Trophoblast cell (in vitro differentiated cells and primary cell): ENCODE results near the gene RBM15B.

Experiments used
- DNase-seq, 2 donors: peaks; one replicate each; pipeline ENCODE4 v3.0.0-alpha.2; 2016
- H2AFZ ChIP-seq: 2 replicates; pipeline ENCODE4 v1.6.1; 2013; ENCODE audit warnings: low read length, moderate library complexity, mild to moderate bottlenecking; ENCODE audit not compliant: insufficient read depth, poor library complexity
- H2AK5ac ChIP-seq: 2 replicates; pipeline ENCODE4 v1.6.1; 2013; ENCODE audit warnings: mild to moderate bottlenecking, low read length
- H2BK120ac ChIP-seq: 2 replicates; pipeline ENCODE4 v1.6.1; 2013; ENCODE audit warnings: low read length, mild to moderate bottlenecking, moderate library complexity; ENCODE audit not compliant: insufficient read depth, poor library complexity
- H2BK12ac ChIP-seq: 2 replicates; pipeline ENCODE4 v1.6.1; 2013; ENCODE audit warnings: mild to moderate bottlenecking, low read length, moderate library complexity
- H2BK5ac ChIP-seq: 2 replicates; pipeline ENCODE4 v1.6.1; 2013; ENCODE audit warnings: low read length, low read depth, moderate library complexity, mild to moderate bottlenecking; ENCODE audit not compliant: poor library complexity
- H3K14ac ChIP-seq: 2 replicates; pipeline ENCODE4 v1.6.1; 2013; ENCODE audit warnings: mild to moderate bottlenecking, low read length
- H3K18ac ChIP-seq: 2 replicates; pipeline ENCODE4 v1.6.1; 2013; ENCODE audit warnings: mild to moderate bottlenecking, low read length
- H3K23ac ChIP-seq: 2 replicates; pipeline ENCODE4 v1.6.1; 2013; ENCODE audit warnings: low read length
- H3K27ac ChIP-seq: 2 replicates; pipeline ENCODE4 v1.5.1; 2013; ENCODE audit warnings: low read depth, mild to moderate bottlenecking, inconsistent platforms, low read length, moderate library complexity
- H3K27me3 ChIP-seq: 2 replicates; pipeline ENCODE4 v1.6.1; 2013; ENCODE audit warnings: inconsistent platforms, mild to moderate bottlenecking, low read length, moderate library complexity; ENCODE audit not compliant: insufficient read depth
- H3K36me3 ChIP-seq, 2 experiments: 1 replicate in 1 of 2; 2 replicates in 1 of 2; pipeline ENCODE4 v1.6.1; 2013; ENCODE audit warnings: low read length in 2 of 2, mild to moderate bottlenecking in 2 of 2, moderate library complexity in 1 of 2; ENCODE audit not compliant: insufficient read depth in 2 of 2, control insufficient read depth in 1 of 2
- H3K4ac ChIP-seq: 2 replicates; pipeline ENCODE4 v1.6.1; 2013; ENCODE audit warnings: low read depth, mild to moderate bottlenecking, low read length, moderate library complexity
- H3K4me1 ChIP-seq, 2 experiments: 1 replicate in 1 of 2; 2 replicates in 1 of 2; pipeline ENCODE4 v1.6.1; 2013; ENCODE audit warnings: low read length in 2 of 2, mild to moderate bottlenecking in 2 of 2, moderate library complexity in 1 of 2; ENCODE audit not compliant: insufficient read depth in 2 of 2, control insufficient read depth in 1 of 2
- H3K4me2 ChIP-seq: 2 replicates; pipeline ENCODE4 v1.6.1; 2013; ENCODE audit warnings: inconsistent platforms, mild to moderate bottlenecking, low read length, moderate library complexity
- H3K4me3 ChIP-seq: 2 replicates; pipeline ENCODE4 v1.5.1; 2013; ENCODE audit warnings: mild to moderate bottlenecking, low read depth, low read length, inconsistent platforms
- H3K79me1 ChIP-seq: one replicate; pipeline ENCODE4 v1.6.1; 2013; ENCODE audit warnings: low read length
- H3K79me2 ChIP-seq: 2 replicates; pipeline ENCODE4 v1.6.1; 2013; ENCODE audit warnings: low read length, mild to moderate bottlenecking; ENCODE audit not compliant: control insufficient read depth, insufficient read depth, poor library complexity
- H3K9ac ChIP-seq: 2 replicates; pipeline ENCODE4 v1.6.1; 2013; ENCODE audit warnings: mild to moderate bottlenecking, low read length
- H3K9me3 ChIP-seq: 2 replicates; pipeline ENCODE4 v1.6.1; 2013; ENCODE audit warnings: low read depth, mild to moderate bottlenecking, control low read depth, inconsistent platforms, low read length; ENCODE audit not compliant: insufficient read depth
- H4K12ac ChIP-seq: 2 replicates; pipeline ENCODE4 v1.6.1; 2013; ENCODE audit warnings: low read depth, mild to moderate bottlenecking, low read length, moderate library complexity
- H4K8ac ChIP-seq: 2 replicates; pipeline ENCODE4 v1.6.1; 2013; ENCODE audit warnings: low read depth, mild to moderate bottlenecking, low read length, moderate library complexity
- H4K91ac ChIP-seq: one replicate; pipeline ENCODE4 v1.6.1; 2013; ENCODE audit warnings: low read depth, mild to moderate bottlenecking, low read length, moderate library complexity
- WGBS: extraction: QIAGEN DNeasy Blood & Tissue Kit; methylation state at CpG from one replicate; pipeline ENCODE4 v1.1.7; 2013; ENCODE audit warnings: missing lambda C conversion rate; ENCODE audit not compliant: insufficient read length, insufficient coverage; ENCODE audit errors: extremely low coverage; 5-methylcytosine and 5-hydroxymethylcytosine counted together

Gene RBM15B

DNA sequence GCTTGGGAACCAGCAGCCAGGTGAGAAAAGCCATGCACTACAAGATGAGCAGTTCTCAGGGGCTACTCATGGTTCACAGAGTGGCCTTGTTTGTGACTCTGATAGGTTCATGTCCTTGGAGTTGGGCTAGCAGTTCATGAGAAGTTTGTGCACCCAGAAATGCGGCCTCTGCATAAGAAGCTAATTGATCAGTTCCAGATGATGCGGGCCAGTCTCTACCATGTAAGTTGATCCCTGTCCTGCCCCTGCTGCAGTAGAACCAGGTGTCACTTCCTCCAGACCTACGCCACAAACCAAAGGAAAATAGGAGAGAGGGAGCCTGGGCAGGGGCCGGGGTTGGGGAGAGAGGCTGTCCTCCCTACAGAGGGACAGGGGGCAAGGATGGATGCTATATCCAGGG is 33.2 kb upstream of the RBM15B start:
- H4K12ac ChIP-seq: no peak overlapping the region
- H3K36me3 ChIP-seq: peaks cover 3 to 22% of the 10 kb centered on the region in 2 experiments
- no peak overlapping the region for H2BK5ac ChIP-seq
- H3K79me1 ChIP-seq: no peaks in the 10 kb centered on the region
- H2AFZ ChIP-seq: no peak overlapping the region
- no peak overlapping the region for H2BK120ac ChIP-seq
- H2AK5ac ChIP-seq: no peak overlapping the region
- H3K18ac ChIP-seq: no peak overlapping the region
- no peaks in the 10 kb centered on the region for H3K27me3 ChIP-seq
- H2BK12ac ChIP-seq: no peak overlapping the region
- no peak overlapping the region for H3K4me3 ChIP-seq
- no peak overlapping the region for H3K9ac ChIP-seq
- H4K91ac ChIP-seq: no peak overlapping the region
- no peak overlapping the region for H3K4me2 ChIP-seq
- no peak overlapping the region for H4K8ac ChIP-seq
- no peaks in the 10 kb centered on the region for H3K9me3 ChIP-seq
- no CpG with 5 or more reads among the region's 4 CpGs for WGBS
- H3K27ac ChIP-seq: no peak overlapping the region
- no peak overlapping the region for H3K4ac ChIP-seq
- no peaks in the 10 kb centered on the region for H3K4me1 ChIP-seq
- H3K23ac ChIP-seq: no peak overlapping the region
- no peak overlapping the region for H3K14ac ChIP-seq
- no peak for DNase-seq
- H3K79me2 ChIP-seq: no peaks in the 10 kb centered on the region

GRCh38 chr3:51358981-51359380 is 32.1 kb upstream of the RBM15B start:
- H3K14ac ChIP-seq: no peak overlapping the region
- H4K8ac ChIP-seq: no peak overlapping the region
- H3K9me3 ChIP-seq: no peaks in the 10 kb centered on the region
- H2BK12ac ChIP-seq: no peak overlapping the region
- no peak overlapping the region for H3K9ac ChIP-seq
- H3K79me1 ChIP-seq: no peaks in the 10 kb centered on the region
- H3K36me3 ChIP-seq: peaks cover 3 to 22% of the 10 kb centered on the region in 2 experiments
- no peak overlapping the region for H3K23ac ChIP-seq
- no peak overlapping the region for H2AK5ac ChIP-seq
- no peak overlapping the region for H2BK120ac ChIP-seq
- H3K27ac ChIP-seq: no peak overlapping the region
- H3K18ac ChIP-seq: no peak overlapping the region
- H2AFZ ChIP-seq: no peak overlapping the region
- no peak overlapping the region for H4K12ac ChIP-seq
- H3K4me1 ChIP-seq: no peaks in the 10 kb centered on the region
- no peak overlapping the region for H3K4me3 ChIP-seq
- H3K4ac ChIP-seq: no peak overlapping the region
- no peak overlapping the region for H4K91ac ChIP-seq
- no peaks in the 10 kb centered on the region for H3K27me3 ChIP-seq
- no peaks in the 10 kb centered on the region for H3K79me2 ChIP-seq
- H2BK5ac ChIP-seq: no peak overlapping the region
- H3K4me2 ChIP-seq: no peak overlapping the region
- WGBS: no CpG with 5 or more reads among the region's 3 CpGs
- no peak for DNase-seq

- H2BK5ac ChIP-seq: no peak overlapping the region
- no CpG with 5 or more reads among the region's 3 CpGs for WGBS
These were observed 30.3 kb upstream of the RBM15B start for GRCh38 chr3:51360806-51361205.

GRCh38 chr3:51361746-51362145 is 29.3 kb upstream of the RBM15B start:
- no peak overlapping the region for H4K8ac ChIP-seq
- H3K36me3 ChIP-seq: peaks cover 3 to 20% of the 10 kb centered on the region in 2 experiments
- no peak overlapping the region for H3K23ac ChIP-seq
- H3K27me3 ChIP-seq: no peaks in the 10 kb centered on the region
- no peak overlapping the region for H2BK12ac ChIP-seq
- no peak overlapping the region for H4K12ac ChIP-seq
- H3K4me1 ChIP-seq: no peaks in the 10 kb centered on the region
- no peak for DNase-seq
- no peaks in the 10 kb centered on the region for H3K9me3 ChIP-seq
- no peaks in the 10 kb centered on the region for H3K79me1 ChIP-seq
- H4K91ac ChIP-seq: no peak overlapping the region
- H2AFZ ChIP-seq: no peak overlapping the region
- no peak overlapping the region for H3K27ac ChIP-seq
- no peak overlapping the region for H2AK5ac ChIP-seq
- WGBS: no CpG with 5 or more reads among the region's 6 CpGs
- H3K18ac ChIP-seq: no peak overlapping the region
- H3K79me2 ChIP-seq: no peaks in the 10 kb centered on the region
- no peak overlapping the region for H2BK120ac ChIP-seq
- no peak overlapping the region for H3K4ac ChIP-seq
- no peak overlapping the region for H3K4me3 ChIP-seq
- no peak overlapping the region for H2BK5ac ChIP-seq
- no peak overlapping the region for H3K14ac ChIP-seq
- H3K4me2 ChIP-seq: no peak overlapping the region
- H3K9ac ChIP-seq: no peak overlapping the region

More at GRCh38 chr3:51360806-51361205, 30.3 kb upstream of the RBM15B start:
- Histone ChIP-seq H3K9me3 (no peaks in the 10 kb centered on the region), H3K9ac (no peak overlapping the region), H2BK12ac (no peak overlapping the region), H3K79me1 (no peaks in the 10 kb centered on the region), H3K27ac (no peak overlapping the region), H4K12ac (no peak overlapping the region), H4K8ac (no peak overlapping the region), H3K4ac (no peak overlapping the region), H4K91ac (no peak overlapping the region), H2AK5ac (no peak overlapping the region), H3K27me3 (no peaks in the 10 kb centered on the region), H3K4me1 (no peaks in the 10 kb centered on the region), H3K18ac (no peak overlapping the region), H3K4me2 (no peak overlapping the region), H3K14ac (no peak overlapping the region), H2AFZ (no peak overlapping the region), H3K36me3 (peaks cover 3 to 22% of the 10 kb centered on the region in 2 experiments), H3K4me3 (no peak overlapping the region), H2BK120ac (no peak overlapping the region), H3K79me2 (no peaks in the 10 kb centered on the region), H3K23ac (no peak overlapping the region)
- no peak for DNase-seq
